Ovary (tissue), 3 donors: ENCODE measurements around the gene SHLD1.

ENCODE experiments used
- EP300 ChIP-seq: sonication (generic); formaldehyde crosslinking; IDR thresholded peaks from one replicate; pipeline ENCODE4 v1.6.1; 2017; ENCODE audit warnings: antibody characterized with exemption
- POLR2A ChIP-seq: fragments of 450-650 bp; IDR thresholded peaks from one replicate; pipeline ENCODE4 v1.6.1; 2017; ENCODE audit warnings: antibody characterized with exemption, mild to moderate bottlenecking, moderate library complexity
- TF ChIP-seq, protein P1 (sequence below), 3 donors: fragments of 450-650 bp in 2 of 3; fragments of 200-600 bp in 1 of 3; IDR thresholded peaks; one replicate each; pipeline versions ENCODE4 v1.5.1 to v1.8.0; 2016 to 2022; ENCODE audit warnings: antibody characterized with exemption in 3 of 3, mild to moderate bottlenecking in 1 of 3
- donor health status: DM: no; HTN: no; CAD: no.

DNA sequence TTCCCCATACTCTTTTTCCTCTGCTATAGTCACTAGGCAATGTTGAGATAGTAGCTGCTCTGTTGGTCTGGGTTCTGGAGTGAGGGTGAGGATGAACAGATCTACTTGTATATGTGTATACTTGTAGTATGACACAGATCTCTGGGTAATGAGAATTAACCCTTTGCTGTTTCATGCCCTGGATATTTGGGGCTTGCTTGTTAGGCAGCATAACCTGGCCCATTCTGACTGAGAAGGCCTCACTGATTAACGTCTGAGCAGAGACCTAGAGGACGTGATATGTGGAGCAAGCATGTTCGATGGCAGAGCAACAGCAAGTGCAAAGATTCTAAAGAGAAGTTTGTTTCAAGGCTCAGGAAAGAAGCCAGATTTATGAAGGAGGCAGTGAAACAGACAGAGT is 105.7 kb downstream of the SHLD1 start:
- TF ChIP-seq, protein P1, sequence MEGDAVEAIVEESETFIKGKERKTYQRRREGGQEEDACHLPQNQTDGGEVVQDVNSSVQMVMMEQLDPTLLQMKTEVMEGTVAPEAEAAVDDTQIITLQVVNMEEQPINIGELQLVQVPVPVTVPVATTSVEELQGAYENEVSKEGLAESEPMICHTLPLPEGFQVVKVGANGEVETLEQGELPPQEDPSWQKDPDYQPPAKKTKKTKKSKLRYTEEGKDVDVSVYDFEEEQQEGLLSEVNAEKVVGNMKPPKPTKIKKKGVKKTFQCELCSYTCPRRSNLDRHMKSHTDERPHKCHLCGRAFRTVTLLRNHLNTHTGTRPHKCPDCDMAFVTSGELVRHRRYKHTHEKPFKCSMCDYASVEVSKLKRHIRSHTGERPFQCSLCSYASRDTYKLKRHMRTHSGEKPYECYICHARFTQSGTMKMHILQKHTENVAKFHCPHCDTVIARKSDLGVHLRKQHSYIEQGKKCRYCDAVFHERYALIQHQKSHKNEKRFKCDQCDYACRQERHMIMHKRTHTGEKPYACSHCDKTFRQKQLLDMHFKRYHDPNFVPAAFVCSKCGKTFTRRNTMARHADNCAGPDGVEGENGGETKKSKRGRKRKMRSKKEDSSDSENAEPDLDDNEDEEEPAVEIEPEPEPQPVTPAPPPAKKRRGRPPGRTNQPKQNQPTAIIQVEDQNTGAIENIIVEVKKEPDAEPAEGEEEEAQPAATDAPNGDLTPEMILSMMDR (IDR thresholded peaks at IDR 0.05): no peak
- no peak for TF ChIP-seq POLR2A
- TF ChIP-seq EP300: no peak
